ENCODE measurements around the gene PIP5KL1. TPM values are rescaled to one million over a fixed set of nuclear protein-coding genes. Genes with fewer than 3 reads are reported as not detected.

PIP5KL1 gene
- polyA plus RNA-seq, 1 donor from 2014 or later = 3.4 TPM

GRCh38 chr9:127912296-127912695 is 18.3 kb downstream of the PIP5KL1 start:
- Histone ChIP-seq H2AFZ (ENCODE audit: low read depth, low read length) (no peak overlapping the region), H3K27ac (ENCODE audit: low read length) (no peak overlapping the region), H3K27me3 (ENCODE audit: insufficient read depth, low read depth, low read length) (no peaks in the 10 kb centered on the region), H3K79me2 (replicated peaks; ENCODE audit: insufficient read depth, low read length) (no peaks in the 10 kb centered on the region), H4K20me1 (ENCODE audit: insufficient read depth) (no peaks in the 10 kb centered on the region), H3K4me2 (ENCODE audit: low read length) (no peak overlapping the region), H3K4me3 (ENCODE audit: low read length) (no peak overlapping the region), H3K36me3 (ENCODE audit: insufficient read depth, low read length) (no peaks in the 10 kb centered on the region), H3K9ac (ENCODE audit: low read length) (no peak overlapping the region), H3F3A (ENCODE audit: insufficient read depth, low read length, poor library complexity, severe bottlenecking) (no peaks in the 10 kb centered on the region), H3K9me3 (ENCODE audit: low read length) (no peaks in the 10 kb centered on the region), H3K9me2 (ENCODE audit: insufficient read depth, low read length) (no peaks in the 10 kb centered on the region)
- TF ChIP-seq EP300 (conservative IDR thresholded peaks at IDR 0.05; ENCODE audit: poor library complexity, severe bottlenecking) (no peak), RAD21 (conservative IDR thresholded peaks at IDR 0.05) (no peak), SMC3 (conservative IDR thresholded peaks at IDR 0.05; ENCODE audit: poor library complexity) (no peak), MXI1 (conservative IDR thresholded peaks at IDR 0.05; ENCODE audit: poor library complexity, severe bottlenecking) (no peak), CTCF (IDR thresholded peaks at IDR 0.05; ENCODE audit: poor library complexity, severe bottlenecking) (no peak), TAF1 (IDR thresholded peaks at IDR 0.05; ENCODE audit: low read depth) (no peak), POLR2AphosphoS5 (IDR thresholded peaks at IDR 0.05) (no peak), EZH2 (IDR thresholded peaks at IDR 0.05; ENCODE audit: borderline replicate concordance, insufficient read depth, low read length, poor library complexity, severe bottlenecking) (no peak), REST (IDR thresholded peaks at IDR 0.05; ENCODE audit: borderline replicate concordance) (no peak)

DNA sequence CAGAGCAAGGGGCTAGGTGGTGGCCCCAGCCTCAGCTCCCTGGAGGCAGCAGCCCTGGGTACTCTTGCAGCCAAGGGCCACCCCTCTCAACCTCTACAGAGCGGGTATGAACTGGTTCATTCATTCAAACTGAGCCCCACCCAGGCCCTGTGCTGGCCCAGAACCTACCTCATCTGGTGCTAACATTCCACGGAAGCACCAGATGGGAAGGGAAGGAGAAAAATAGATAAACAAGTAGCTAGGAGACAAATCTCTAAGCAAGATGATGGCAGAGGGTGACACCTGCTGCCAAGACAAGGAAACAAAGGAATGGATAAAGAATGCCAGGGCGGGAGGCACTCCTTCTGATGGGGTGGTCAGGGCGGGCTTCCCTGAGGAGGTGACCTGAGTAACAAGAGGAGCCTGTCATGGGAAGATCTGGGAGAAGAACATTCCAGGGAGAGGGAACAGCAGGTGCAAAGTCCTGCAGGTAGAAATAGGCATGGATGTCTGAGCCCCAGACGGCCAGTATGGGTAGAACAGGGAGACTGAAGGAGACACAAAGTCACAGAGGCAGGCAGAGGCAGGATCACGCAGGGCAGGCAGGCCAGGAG is 19.9 kb downstream of the PIP5KL1 start:
- no peaks in the 10 kb centered on the region for H3K27me3 ChIP-seq (ENCODE audit: insufficient read depth, low read depth, low read length)
- H3K27ac ChIP-seq (ENCODE audit: low read length) = no peak overlapping the region
- H3K36me3 ChIP-seq (ENCODE audit: insufficient read depth, low read length) = no peaks in the 10 kb centered on the region
- H3K4me3 ChIP-seq (ENCODE audit: low read length) = no peak overlapping the region
- H3K4me2 ChIP-seq (ENCODE audit: low read length) = no peak overlapping the region
- H4K20me1 ChIP-seq (ENCODE audit: insufficient read depth) = no peaks in the 10 kb centered on the region
- no peak overlapping the region for H3K9ac ChIP-seq (ENCODE audit: low read length)
- H3F3A ChIP-seq (ENCODE audit: insufficient read depth, low read length, poor library complexity, severe bottlenecking) = no peaks in the 10 kb centered on the region
- no peaks in the 10 kb centered on the region for H3K79me2 ChIP-seq (replicated peaks; ENCODE audit: insufficient read depth, low read length)
- H2AFZ ChIP-seq (ENCODE audit: low read depth, low read length) = no peak overlapping the region
- peak; percentile 64 for TF ChIP-seq REST (IDR thresholded peaks at IDR 0.05; ENCODE audit: borderline replicate concordance)
- peak; percentile 65 for TF ChIP-seq SMC3 (conservative IDR thresholded peaks at IDR 0.05; ENCODE audit: poor library complexity)
- no peak for TF ChIP-seq EP300 (conservative IDR thresholded peaks at IDR 0.05; ENCODE audit: poor library complexity, severe bottlenecking)
- peak; percentile 69 for TF ChIP-seq CTCF (IDR thresholded peaks at IDR 0.05; ENCODE audit: poor library complexity, severe bottlenecking)
- peak; percentile 71 for TF ChIP-seq RAD21 (conservative IDR thresholded peaks at IDR 0.05)
- TF ChIP-seq EZH2 (IDR thresholded peaks at IDR 0.05; ENCODE audit: borderline replicate concordance, insufficient read depth, low read length, poor library complexity, severe bottlenecking) = no peak
- TF ChIP-seq MXI1 (conservative IDR thresholded peaks at IDR 0.05; ENCODE audit: poor library complexity, severe bottlenecking) = no peak
- TF ChIP-seq TAF1 (IDR thresholded peaks at IDR 0.05; ENCODE audit: low read depth) = no peak
- TF ChIP-seq POLR2AphosphoS5 (IDR thresholded peaks at IDR 0.05) = no peak
- H3K9me3 ChIP-seq (ENCODE audit: low read length) = no peaks in the 10 kb centered on the region
- H3K9me2 ChIP-seq (ENCODE audit: insufficient read depth, low read length) = no peaks in the 10 kb centered on the region

All from neural cell (in vitro differentiated cells).